ENCODE results near the gene SEMA4D.

Gene SEMA4D

GRCh38 chr9:89330513-89330912 lies 167.4 kb downstream of the SEMA4D start:
- DNase-seq (ENCODE audit: low read depth): no peak
- TF ChIP-seq CTCF (conservative IDR thresholded peaks at IDR 0.05; ENCODE audit: control insufficient read depth, insufficient read depth, low read depth, low read length): no peak

GRCh38 chr9:89329917-89330316 lies 168.0 kb downstream of the SEMA4D start:
- TF ChIP-seq CTCF (conservative IDR thresholded peaks at IDR 0.05; ENCODE audit: control insufficient read depth, insufficient read depth, low read depth, low read length): no peak
- no peak overlapping the region for H3K4me3 ChIP-seq (ENCODE audit: control insufficient read depth, low read depth, low read length)
- DNase-seq (ENCODE audit: low read depth): no peak

More at GRCh38 chr9:89330513-89330912, 167.4 kb downstream of the SEMA4D start:
- no peak overlapping the region for H3K4me3 ChIP-seq (ENCODE audit: control insufficient read depth, low read depth, low read length)

- TF ChIP-seq CTCF (conservative IDR thresholded peaks at IDR 0.05; ENCODE audit: control insufficient read depth, insufficient read depth, low read depth, low read length): no peak
- no peak for DNase-seq (ENCODE audit: low read depth)
- no peak overlapping the region for H3K4me3 ChIP-seq (ENCODE audit: control insufficient read depth, low read depth, low read length)
These were observed 169.8 kb downstream of the SEMA4D start for GRCh38 chr9:89328064-89328463.

- TF ChIP-seq CTCF (conservative IDR thresholded peaks at IDR 0.05; ENCODE audit: control insufficient read depth, insufficient read depth, low read depth, low read length): no peak
- H3K4me3 ChIP-seq (ENCODE audit: control insufficient read depth, low read depth, low read length): no peak overlapping the region
These were observed 172.2 kb downstream of the SEMA4D start for GRCh38 chr9:89325733-89326132.

GRCh38 chr9:89323390-89323789 lies 174.5 kb downstream of the SEMA4D start:
- DNase-seq (ENCODE audit: low read depth): peak; percentile 58

More at GRCh38 chr9:89325733-89326132, 172.2 kb downstream of the SEMA4D start:
- DNase-seq (ENCODE audit: low read depth): no peak

GRCh38 chr9:89319015-89319905 lies 178.7 kb downstream of the SEMA4D start:
- DNase-seq (ENCODE audit: low read depth): no peak
- no peak for TF ChIP-seq CTCF (conservative IDR thresholded peaks at IDR 0.05; ENCODE audit: control insufficient read depth, insufficient read depth, low read depth, low read length)
- peak overlapping the region; percentile 69 for H3K4me3 ChIP-seq (ENCODE audit: control insufficient read depth, low read depth, low read length)

More at GRCh38 chr9:89323390-89323789, 174.5 kb downstream of the SEMA4D start:
- TF ChIP-seq CTCF (conservative IDR thresholded peaks at IDR 0.05; ENCODE audit: control insufficient read depth, insufficient read depth, low read depth, low read length): no peak
- H3K4me3 ChIP-seq (ENCODE audit: control insufficient read depth, low read depth, low read length): no peak overlapping the region

All from fibroblast of mammary gland (primary cell).